Loucy (cell line): Measurements from ENCODE around the gene ATP10D.

ENCODE experiments used
- EZH2phosphoT487 ChIP-seq: fragments of 200-600 bp; IDR thresholded peaks from 2 replicates; pipeline ENCODE4 v1.6.1; 2018; ENCODE audit warnings: antibody characterized with exemption, mild to moderate bottlenecking, moderate library complexity, borderline replicate concordance
- TF ChIP-seq, protein P1 (sequence below): fragments of 200-600 bp; sonication (generic); conservative IDR thresholded peaks from 2 replicates; pipeline ENCODE4 v1.5.1; 2014; ENCODE audit warnings: mild to moderate bottlenecking, antibody characterized with exemption, low read length

DNA sequence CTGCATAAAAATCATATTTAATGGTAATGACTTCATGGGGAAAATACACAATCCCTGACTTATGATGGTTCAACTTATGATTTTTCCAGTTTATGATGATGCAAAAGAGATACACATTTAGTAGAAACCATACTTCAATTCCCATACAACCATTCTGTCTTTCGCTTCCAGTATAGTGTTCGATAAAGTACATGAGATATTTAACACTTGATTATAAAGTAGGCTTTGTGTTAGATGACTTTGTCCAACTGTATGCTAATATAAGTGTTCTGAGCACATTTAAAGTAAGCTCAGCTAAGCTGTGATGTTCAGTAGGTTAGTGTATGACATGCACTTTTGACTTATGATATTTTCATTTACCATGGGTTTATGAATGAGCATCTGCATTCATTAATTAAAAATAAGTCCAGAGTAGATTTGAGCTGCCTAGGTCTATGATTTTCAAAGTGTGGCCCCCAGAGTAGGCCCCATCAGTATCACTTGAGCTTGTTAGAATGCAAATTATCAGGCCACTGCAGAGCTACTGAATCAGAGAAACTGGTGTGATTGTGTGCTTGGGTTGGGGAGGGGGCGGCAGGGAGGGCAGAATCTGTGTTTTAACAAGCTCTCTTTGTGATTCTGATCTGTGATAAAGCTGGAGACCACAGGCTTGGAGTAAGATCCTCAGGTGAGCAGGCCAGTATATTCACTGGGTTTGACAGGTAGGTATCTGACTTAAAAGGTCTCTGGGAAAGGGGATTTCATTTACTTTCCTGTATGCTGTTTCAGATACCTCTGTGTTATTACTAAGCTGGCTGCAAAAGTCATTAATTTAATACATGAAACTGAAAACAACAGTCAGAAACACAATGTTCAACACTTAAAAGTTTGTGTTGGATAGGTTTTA is 8.4 kb downstream of the ATP10D start:
- TF ChIP-seq, protein P1, sequence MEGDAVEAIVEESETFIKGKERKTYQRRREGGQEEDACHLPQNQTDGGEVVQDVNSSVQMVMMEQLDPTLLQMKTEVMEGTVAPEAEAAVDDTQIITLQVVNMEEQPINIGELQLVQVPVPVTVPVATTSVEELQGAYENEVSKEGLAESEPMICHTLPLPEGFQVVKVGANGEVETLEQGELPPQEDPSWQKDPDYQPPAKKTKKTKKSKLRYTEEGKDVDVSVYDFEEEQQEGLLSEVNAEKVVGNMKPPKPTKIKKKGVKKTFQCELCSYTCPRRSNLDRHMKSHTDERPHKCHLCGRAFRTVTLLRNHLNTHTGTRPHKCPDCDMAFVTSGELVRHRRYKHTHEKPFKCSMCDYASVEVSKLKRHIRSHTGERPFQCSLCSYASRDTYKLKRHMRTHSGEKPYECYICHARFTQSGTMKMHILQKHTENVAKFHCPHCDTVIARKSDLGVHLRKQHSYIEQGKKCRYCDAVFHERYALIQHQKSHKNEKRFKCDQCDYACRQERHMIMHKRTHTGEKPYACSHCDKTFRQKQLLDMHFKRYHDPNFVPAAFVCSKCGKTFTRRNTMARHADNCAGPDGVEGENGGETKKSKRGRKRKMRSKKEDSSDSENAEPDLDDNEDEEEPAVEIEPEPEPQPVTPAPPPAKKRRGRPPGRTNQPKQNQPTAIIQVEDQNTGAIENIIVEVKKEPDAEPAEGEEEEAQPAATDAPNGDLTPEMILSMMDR, result no peak
- TF ChIP-seq EZH2phosphoT487, result no peak
